SK-N-SH (cell line): ENCODE data around the gene WSB2. TPM values are rescaled to one million over a fixed set of nuclear protein-coding genes. Genes with fewer than 3 reads are reported as not detected.
A peak's percentile ranks its signal among the peaks of the same experiment; 100 is the strongest.

Source experiments
- CTCF ChIA-PET: fragments of 300-600, 350-600 bp; formaldehyde crosslinking; extraction: SDS; loops from one replicate; lab custom pipeline; 2021; lab: Yijun Ruan, JAX
- POLR2A ChIA-PET: fragments of 350-600 bp; sonication (Branson Sonifier 250); formaldehyde crosslinking; extraction: SDS; loops from one replicate; lab custom pipeline; 2020; ENCODE audit warnings: antibody characterized with exemption, inconsistent platforms; lab: Yijun Ruan, JAX
- DNase-seq: peaks from one replicate; pipeline ENCODE4 v3.0.0; 2012
- H2AFZ ChIP-seq: fragments of 200-600 bp; sonication (generic); 2 replicates; pipeline ENCODE4 v1.8.1; 2016; ENCODE audit warnings: antibody characterized with exemption, mild to moderate bottlenecking, low read depth
- H3F3A ChIP-seq: fragments of 200-600 bp; sonication (generic); replicated peaks from 2 replicates; pipeline ENCODE3; 2016; ENCODE audit warnings: antibody characterized with exemption, mild to moderate bottlenecking; ENCODE audit not compliant: insufficient read depth
- H3K27ac ChIP-seq, 2 experiments: fragments of 200-500 bp in 1 of 2; fragments of 200-600 bp in 1 of 2; sonication (Bioruptor generic) in 1 of 2; sonication (generic), shearing (Covaris generic) in 1 of 2; 2 replicates each; pipeline versions ENCODE4 v1.5.1 to v1.6.1; 2014 to 2016; ENCODE audit warnings: low read depth in 2 of 2, inconsistent platforms in 1 of 2, low read length in 1 of 2, mild to moderate bottlenecking in 1 of 2, mixed read lengths in 1 of 2
- H3K27me3 ChIP-seq: fragments of 200-600 bp; sonication (generic), shearing (Covaris generic); 2 replicates; pipeline ENCODE4 v1.6.1; 2016; ENCODE audit warnings: mixed run types; ENCODE audit not compliant: insufficient read depth
- H3K36me3 ChIP-seq, 2 experiments: fragments of 200-500 bp in 1 of 2; fragments of 200-600 bp in 1 of 2; sonication (Bioruptor generic) in 1 of 2; sonication (generic) in 1 of 2; replicated peaks in 1 of 2; 2 replicates each; pipeline versions ENCODE3 to v1.5.1; 2014 to 2016; ENCODE audit warnings: low read length in 1 of 2, mild to moderate bottlenecking in 1 of 2; ENCODE audit not compliant: insufficient read depth in 2 of 2, control insufficient read depth in 1 of 2
- H3K4me1 ChIP-seq, 2 experiments: fragments of 200-500 bp in 1 of 2; fragments of 200-600 bp in 1 of 2; sonication (Bioruptor generic) in 1 of 2; sonication (generic), shearing (Covaris generic) in 1 of 2; 2 replicates each; pipeline versions ENCODE4 v1.5.1 to v1.6.1; 2014 to 2016; ENCODE audit warnings: low read depth in 1 of 2, low read length in 1 of 2, mixed run types in 1 of 2; ENCODE audit not compliant: insufficient read depth in 2 of 2, control insufficient read depth in 1 of 2
- H3K4me2 ChIP-seq: fragments of 200-600 bp; sonication (generic), shearing (Covaris generic); 2 replicates; pipeline ENCODE4 v1.6.1; 2017; ENCODE audit warnings: mixed run types
- H3K4me3 ChIP-seq, 2 experiments: fragments of 200-500 bp in 1 of 2; fragments of 200-600 bp in 1 of 2; sonication (Bioruptor generic) in 1 of 2; sonication (generic), shearing (Covaris generic) in 1 of 2; 2 replicates each; pipeline versions ENCODE4 v1.5.1 to v1.8.1; 2014 to 2016; ENCODE audit warnings: low read depth in 2 of 2, inconsistent platforms in 1 of 2, low read length in 1 of 2, mild to moderate bottlenecking in 1 of 2, mixed read lengths in 1 of 2, moderate library complexity in 1 of 2
- H3K79me2 ChIP-seq: fragments of 200-600 bp; sonication (generic); 2 replicates; pipeline ENCODE4 v1.8.1; 2017; ENCODE audit warnings: mild to moderate bottlenecking; ENCODE audit not compliant: insufficient read depth
- H3K9ac ChIP-seq: fragments of 200-600 bp; sonication (generic); 2 replicates; pipeline ENCODE4 v1.6.1; 2017; ENCODE audit warnings: mixed run types
- H3K9me2 ChIP-seq: fragments of 200-600 bp; sonication (generic); 2 replicates; pipeline ENCODE4 v1.6.1; 2017; ENCODE audit warnings: mixed run types
- H3K9me3 ChIP-seq: fragments of 200-600 bp; sonication (generic); 2 replicates; pipeline ENCODE4 v1.6.1; 2017; ENCODE audit warnings: mixed run types, mild to moderate bottlenecking, moderate library complexity
- H4K20me1 ChIP-seq: fragments of 200-600 bp; sonication (generic); 2 replicates; pipeline ENCODE4 v1.6.1; 2017; ENCODE audit warnings: mild to moderate bottlenecking, mixed run types; ENCODE audit not compliant: insufficient read depth
- ELF1 ChIP-seq: IDR thresholded peaks from 2 replicates; pipeline ENCODE4 v1.4.0; 2012
- FOXJ3 ChIP-seq: sonication (generic); formaldehyde crosslinking; IDR thresholded peaks from 2 replicates; pipeline ENCODE4 v1.5.1; 2020; ENCODE audit warnings: mild to moderate bottlenecking, missing genetic modification reagents
- JUND ChIP-seq: IDR thresholded peaks from 2 replicates; pipeline ENCODE4 v1.4.0; 2012
- MEF2A ChIP-seq: IDR thresholded peaks from 2 replicates; pipeline ENCODE4 v1.4.0; 2012; ENCODE audit warnings: low read depth, borderline replicate concordance
- MXI1 ChIP-seq: IDR thresholded peaks from 2 replicates; pipeline ENCODE4 v1.6.1; 2012; ENCODE audit warnings: mild to moderate bottlenecking, low read depth, low read length, improper control_type of control experiment
- NRF1 ChIP-seq: IDR thresholded peaks from 2 replicates; pipeline ENCODE4 v1.6.1; 2012; ENCODE audit warnings: low read depth, mild to moderate bottlenecking, low read length
- SIN3A ChIP-seq: IDR thresholded peaks from 2 replicates; pipeline ENCODE4 v1.6.1; 2012; ENCODE audit warnings: low read depth, mild to moderate bottlenecking, low read length, moderate library complexity, borderline replicate concordance
- TCF12 ChIP-seq: IDR thresholded peaks from 2 replicates; pipeline ENCODE4 v1.4.0; 2012
- TEAD4 ChIP-seq: IDR thresholded peaks from 2 replicates; pipeline ENCODE4 v1.4.0; 2012; ENCODE audit warnings: mild to moderate bottlenecking, borderline replicate concordance; ENCODE audit not compliant: insufficient read depth
- YY1 ChIP-seq: IDR thresholded peaks from 2 replicates; pipeline ENCODE4 v1.4.0; 2012; ENCODE audit warnings: low read depth, mild to moderate bottlenecking
- polyA plus RNA-seq, 3 experiments: library from polyadenylated mRNA; depleted of rRNA; stranded (reverse); fragments of >200 nt; gene quantifications; 2 replicates each; pipeline ENCODE4 v1.2.3, GENCODE V29; 2012
- TF ChIP-seq, protein P1 (sequence below): IDR thresholded peaks from 2 replicates; pipeline ENCODE4 v1.4.0; 2012; ENCODE audit warnings: low read depth, borderline replicate concordance
- TF ChIP-seq, protein P2 (sequence below): fragments of 200-600 bp; sonication (generic); IDR thresholded peaks from 2 replicates; pipeline ENCODE4 v1.6.1; 2017; ENCODE audit warnings: antibody characterized with exemption, mild to moderate bottlenecking, moderate library complexity
- TF ChIP-seq, protein P3 (sequence below): fragments of 150-350 bp; IDR thresholded peaks from 2 replicates; pipeline ENCODE4 v1.6.1; 2017; ENCODE audit warnings: antibody characterized with exemption, low read length, low read depth, borderline replicate concordance
- TF ChIP-seq, protein P4 (sequence below): IDR thresholded peaks from 2 replicates; pipeline ENCODE4; 2012
- TF ChIP-seq, protein P5 (sequence below): IDR thresholded peaks from 2 replicates; pipeline ENCODE4 v1.6.1; 2012; ENCODE audit warnings: mild to moderate bottlenecking, low read depth, low read length, moderate library complexity
- TF ChIP-seq, protein P6 (sequence below): IDR thresholded peaks from 2 replicates; pipeline ENCODE4 v1.4.0; 2012; ENCODE audit warnings: low read depth
- TF ChIP-seq, protein P7 (sequence below): IDR thresholded peaks from 2 replicates; pipeline ENCODE4 v1.4.0; 2012; ENCODE audit warnings: low read depth, borderline replicate concordance

Gene WSB2
- polyA plus RNA-seq, 1 of the 3 experiments (the other 2 are of a cell fraction), result 54.4 TPM

DNA sequence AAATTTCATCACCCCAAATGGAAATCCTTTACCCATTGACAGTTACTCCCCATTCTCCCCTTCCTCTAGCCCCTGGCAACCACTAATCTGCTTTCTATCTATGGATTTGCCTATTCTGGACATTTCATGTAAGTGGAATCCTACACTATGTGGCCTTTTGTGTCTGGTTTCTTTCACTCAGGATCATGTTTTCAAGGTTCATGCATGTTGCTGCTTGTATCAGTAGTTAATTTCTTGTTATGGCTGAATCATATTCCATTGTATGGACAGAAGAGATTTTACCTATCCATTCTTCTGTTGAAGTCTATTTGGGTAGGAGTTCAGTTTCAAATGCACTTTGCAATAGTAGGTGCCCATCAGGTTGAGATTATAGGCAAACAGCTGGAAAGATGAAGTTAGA lies 43.1 kb downstream of the WSB2 start:
- Histone ChIP-seq H4K20me1 (no peaks in the 10 kb centered on the region), H3K9ac (0 out of 2 replicates have a peak overlapping the region, but pooled peaks have one; percentile 87), H3K9me2 (no peaks in the 10 kb centered on the region), H2AFZ (no peak overlapping the region), H3K79me2 (peaks cover 21% of the 10 kb centered on the region), H3K36me3 (peaks cover 12 to 19% of the 10 kb centered on the region in 2 experiments), H3K9me3 (no peaks in the 10 kb centered on the region), H3K4me3 (peak overlapping the region in 1 of 2 experiments; percentile 87; a peak in 1 of 4 replicates), H3K27ac (no peak overlapping the region), H3F3A (no peaks in the 10 kb centered on the region), H3K27me3 (no peaks in the 10 kb centered on the region), H3K4me1 (peaks cover 0 to 10% of the 10 kb centered on the region in 2 experiments; a peak in 3 of 4 replicates), H3K4me2 (peak overlapping the region; percentile 85)
- ChIA-PET POLR2A (interaction anchor here (1.4 kb wide), 1 partner anchor 44 kb away, joined by 3 read pairs; no protein-coding TSS in a partner anchor), CTCF (interaction anchor here (1.1 kb wide), 1 partner anchor 143 kb away, joined by 8 read pairs; no protein-coding TSS in a partner anchor)
- DNase-seq, result no peak
- TF ChIP-seq, protein P1, sequence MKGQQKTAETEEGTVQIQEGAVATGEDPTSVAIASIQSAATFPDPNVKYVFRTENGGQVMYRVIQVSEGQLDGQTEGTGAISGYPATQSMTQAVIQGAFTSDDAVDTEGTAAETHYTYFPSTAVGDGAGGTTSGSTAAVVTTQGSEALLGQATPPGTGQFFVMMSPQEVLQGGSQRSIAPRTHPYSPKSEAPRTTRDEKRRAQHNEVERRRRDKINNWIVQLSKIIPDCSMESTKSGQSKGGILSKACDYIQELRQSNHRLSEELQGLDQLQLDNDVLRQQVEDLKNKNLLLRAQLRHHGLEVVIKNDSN, result no peak
- TF ChIP-seq TCF12, result no peak
- no peak for TF ChIP-seq MEF2A
- TF ChIP-seq FOXJ3 (CRISPR knock-in tag), result no peak
- no peak for TF ChIP-seq MXI1
- TF ChIP-seq, protein P2, sequence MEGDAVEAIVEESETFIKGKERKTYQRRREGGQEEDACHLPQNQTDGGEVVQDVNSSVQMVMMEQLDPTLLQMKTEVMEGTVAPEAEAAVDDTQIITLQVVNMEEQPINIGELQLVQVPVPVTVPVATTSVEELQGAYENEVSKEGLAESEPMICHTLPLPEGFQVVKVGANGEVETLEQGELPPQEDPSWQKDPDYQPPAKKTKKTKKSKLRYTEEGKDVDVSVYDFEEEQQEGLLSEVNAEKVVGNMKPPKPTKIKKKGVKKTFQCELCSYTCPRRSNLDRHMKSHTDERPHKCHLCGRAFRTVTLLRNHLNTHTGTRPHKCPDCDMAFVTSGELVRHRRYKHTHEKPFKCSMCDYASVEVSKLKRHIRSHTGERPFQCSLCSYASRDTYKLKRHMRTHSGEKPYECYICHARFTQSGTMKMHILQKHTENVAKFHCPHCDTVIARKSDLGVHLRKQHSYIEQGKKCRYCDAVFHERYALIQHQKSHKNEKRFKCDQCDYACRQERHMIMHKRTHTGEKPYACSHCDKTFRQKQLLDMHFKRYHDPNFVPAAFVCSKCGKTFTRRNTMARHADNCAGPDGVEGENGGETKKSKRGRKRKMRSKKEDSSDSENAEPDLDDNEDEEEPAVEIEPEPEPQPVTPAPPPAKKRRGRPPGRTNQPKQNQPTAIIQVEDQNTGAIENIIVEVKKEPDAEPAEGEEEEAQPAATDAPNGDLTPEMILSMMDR, result no peak
- TF ChIP-seq NRF1, result no peak
- TF ChIP-seq ELF1, result no peak
- TF ChIP-seq TEAD4, result no peak
- no peak for TF ChIP-seq SIN3A
- TF ChIP-seq, protein P3, sequence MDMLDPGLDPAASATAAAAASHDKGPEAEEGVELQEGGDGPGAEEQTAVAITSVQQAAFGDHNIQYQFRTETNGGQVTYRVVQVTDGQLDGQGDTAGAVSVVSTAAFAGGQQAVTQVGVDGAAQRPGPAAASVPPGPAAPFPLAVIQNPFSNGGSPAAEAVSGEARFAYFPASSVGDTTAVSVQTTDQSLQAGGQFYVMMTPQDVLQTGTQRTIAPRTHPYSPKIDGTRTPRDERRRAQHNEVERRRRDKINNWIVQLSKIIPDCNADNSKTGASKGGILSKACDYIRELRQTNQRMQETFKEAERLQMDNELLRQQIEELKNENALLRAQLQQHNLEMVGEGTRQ, result no peak
- TF ChIP-seq, protein P4, sequence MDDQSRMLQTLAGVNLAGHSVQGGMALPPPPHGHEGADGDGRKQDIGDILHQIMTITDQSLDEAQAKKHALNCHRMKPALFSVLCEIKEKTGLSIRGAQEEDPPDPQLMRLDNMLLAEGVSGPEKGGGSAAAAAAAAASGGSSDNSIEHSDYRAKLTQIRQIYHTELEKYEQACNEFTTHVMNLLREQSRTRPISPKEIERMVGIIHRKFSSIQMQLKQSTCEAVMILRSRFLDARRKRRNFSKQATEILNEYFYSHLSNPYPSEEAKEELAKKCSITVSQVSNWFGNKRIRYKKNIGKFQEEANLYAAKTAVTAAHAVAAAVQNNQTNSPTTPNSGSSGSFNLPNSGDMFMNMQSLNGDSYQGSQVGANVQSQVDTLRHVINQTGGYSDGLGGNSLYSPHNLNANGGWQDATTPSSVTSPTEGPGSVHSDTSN, result no peak
- TF ChIP-seq, protein P5, sequence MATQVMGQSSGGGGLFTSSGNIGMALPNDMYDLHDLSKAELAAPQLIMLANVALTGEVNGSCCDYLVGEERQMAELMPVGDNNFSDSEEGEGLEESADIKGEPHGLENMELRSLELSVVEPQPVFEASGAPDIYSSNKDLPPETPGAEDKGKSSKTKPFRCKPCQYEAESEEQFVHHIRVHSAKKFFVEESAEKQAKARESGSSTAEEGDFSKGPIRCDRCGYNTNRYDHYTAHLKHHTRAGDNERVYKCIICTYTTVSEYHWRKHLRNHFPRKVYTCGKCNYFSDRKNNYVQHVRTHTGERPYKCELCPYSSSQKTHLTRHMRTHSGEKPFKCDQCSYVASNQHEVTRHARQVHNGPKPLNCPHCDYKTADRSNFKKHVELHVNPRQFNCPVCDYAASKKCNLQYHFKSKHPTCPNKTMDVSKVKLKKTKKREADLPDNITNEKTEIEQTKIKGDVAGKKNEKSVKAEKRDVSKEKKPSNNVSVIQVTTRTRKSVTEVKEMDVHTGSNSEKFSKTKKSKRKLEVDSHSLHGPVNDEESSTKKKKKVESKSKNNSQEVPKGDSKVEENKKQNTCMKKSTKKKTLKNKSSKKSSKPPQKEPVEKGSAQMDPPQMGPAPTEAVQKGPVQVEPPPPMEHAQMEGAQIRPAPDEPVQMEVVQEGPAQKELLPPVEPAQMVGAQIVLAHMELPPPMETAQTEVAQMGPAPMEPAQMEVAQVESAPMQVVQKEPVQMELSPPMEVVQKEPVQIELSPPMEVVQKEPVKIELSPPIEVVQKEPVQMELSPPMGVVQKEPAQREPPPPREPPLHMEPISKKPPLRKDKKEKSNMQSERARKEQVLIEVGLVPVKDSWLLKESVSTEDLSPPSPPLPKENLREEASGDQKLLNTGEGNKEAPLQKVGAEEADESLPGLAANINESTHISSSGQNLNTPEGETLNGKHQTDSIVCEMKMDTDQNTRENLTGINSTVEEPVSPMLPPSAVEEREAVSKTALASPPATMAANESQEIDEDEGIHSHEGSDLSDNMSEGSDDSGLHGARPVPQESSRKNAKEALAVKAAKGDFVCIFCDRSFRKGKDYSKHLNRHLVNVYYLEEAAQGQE, result no peak
- TF ChIP-seq, protein P6, sequence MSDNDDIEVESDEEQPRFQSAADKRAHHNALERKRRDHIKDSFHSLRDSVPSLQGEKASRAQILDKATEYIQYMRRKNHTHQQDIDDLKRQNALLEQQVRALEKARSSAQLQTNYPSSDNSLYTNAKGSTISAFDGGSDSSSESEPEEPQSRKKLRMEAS, result no peak
- TF ChIP-seq YY1, result no peak
- TF ChIP-seq JUND, result no peak
- TF ChIP-seq, protein P7, sequence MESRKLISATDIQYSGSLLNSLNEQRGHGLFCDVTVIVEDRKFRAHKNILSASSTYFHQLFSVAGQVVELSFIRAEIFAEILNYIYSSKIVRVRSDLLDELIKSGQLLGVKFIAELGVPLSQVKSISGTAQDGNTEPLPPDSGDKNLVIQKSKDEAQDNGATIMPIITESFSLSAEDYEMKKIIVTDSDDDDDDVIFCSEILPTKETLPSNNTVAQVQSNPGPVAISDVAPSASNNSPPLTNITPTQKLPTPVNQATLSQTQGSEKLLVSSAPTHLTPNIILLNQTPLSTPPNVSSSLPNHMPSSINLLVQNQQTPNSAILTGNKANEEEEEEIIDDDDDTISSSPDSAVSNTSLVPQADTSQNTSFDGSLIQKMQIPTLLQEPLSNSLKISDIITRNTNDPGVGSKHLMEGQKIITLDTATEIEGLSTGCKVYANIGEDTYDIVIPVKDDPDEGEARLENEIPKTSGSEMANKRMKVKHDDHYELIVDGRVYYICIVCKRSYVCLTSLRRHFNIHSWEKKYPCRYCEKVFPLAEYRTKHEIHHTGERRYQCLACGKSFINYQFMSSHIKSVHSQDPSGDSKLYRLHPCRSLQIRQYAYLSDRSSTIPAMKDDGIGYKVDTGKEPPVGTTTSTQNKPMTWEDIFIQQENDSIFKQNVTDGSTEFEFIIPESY, result no peak
